H1 (cell line): ENCODE data around the gene RMC1. TPM values are rescaled to one million over a fixed set of nuclear protein-coding genes. Genes with fewer than 3 reads are reported as not detected.

Experiments
- ASH2L ChIP-seq: fragments of 200-600, 300-600 bp; sonication (generic); IDR thresholded peaks from one replicate; pipeline ENCODE4 v1.7.1; 2017; ENCODE audit warnings: low read length
- BCL11A ChIP-seq, 2 experiments: IDR thresholded peaks; one replicate each; pipeline ENCODE4 v1.6.1; 2011; ENCODE audit warnings: low read depth in 2 of 2, low read length in 2 of 2, mild to moderate bottlenecking in 2 of 2
- CHD1 ChIP-seq: IDR thresholded peaks from 2 replicates; pipeline ENCODE4 v1.6.1; 2012; ENCODE audit warnings: low read depth, low read length, improper control_type of control experiment
- CHD2 ChIP-seq: IDR thresholded peaks from 2 replicates; pipeline ENCODE4 v1.6.1; 2012; ENCODE audit warnings: low read length, improper control_type of control experiment
- CHD7 ChIP-seq: fragments of 300-600 bp; sonication (generic); IDR thresholded peaks from 2 replicates; pipeline ENCODE4 v1.7.1; 2012; ENCODE audit warnings: low read length, moderate library complexity, mild to moderate bottlenecking, inconsistent platforms; ENCODE audit not compliant: insufficient replicate concordance
- JUND ChIP-seq: IDR thresholded peaks from 2 replicates; pipeline ENCODE4 v1.6.1; 2011; ENCODE audit warnings: mild to moderate bottlenecking, improper control_type of control experiment, low read length
- KDM4A ChIP-seq: IDR thresholded peaks from one replicate; pipeline ENCODE4 v1.7.1; 2012; ENCODE audit warnings: low read depth, mild to moderate bottlenecking, moderate library complexity, low read length, inconsistent platforms; ENCODE audit not compliant: severe bottlenecking
- MAFK ChIP-seq: IDR thresholded peaks from 2 replicates; pipeline ENCODE4 v1.6.1; 2012; ENCODE audit warnings: low read depth, mild to moderate bottlenecking, improper control_type of control experiment, low read length
- MAX ChIP-seq: IDR thresholded peaks from 2 replicates; pipeline ENCODE4 v1.6.1; 2012; ENCODE audit warnings: inconsistent platforms
- SIX5 ChIP-seq: IDR thresholded peaks from 2 replicates; pipeline ENCODE4 v1.6.1; 2011; ENCODE audit warnings: mild to moderate bottlenecking, low read depth, low read length
- TAF1 ChIP-seq: IDR thresholded peaks from 2 replicates; pipeline ENCODE4 v1.6.1; 2011; ENCODE audit warnings: mild to moderate bottlenecking, low read depth, low read length
- TCF12 ChIP-seq: IDR thresholded peaks from 2 replicates; pipeline ENCODE4 v1.6.1; 2011; ENCODE audit warnings: low read depth, mild to moderate bottlenecking, low read length
- polyA plus RNA-seq, 7 experiments: library from polyadenylated mRNA; depleted of rRNA in 3 of 7; stranded (reverse) in 5 of 7; unstranded in 2 of 7; fragments of >200 nt in 5 of 7; fragments of 200-250 nt in 2 of 7; gene quantifications; 1 replicate in 5 of 7; 2 replicates in 1 of 7; 4 replicates in 1 of 7; pipeline versions ENCODE4 v1.2.1 to v1.2.3, GENCODE V29; 2011 to 2013; ENCODE audit warnings: missing spikeins in 2 of 7, mixed read lengths in 2 of 7
- total RNA-seq: library from RNA; stranded (reverse); fragmentation: NEBNext Ultra II Directional; extraction: Animal tissue kit (Norgen Biotek cat#: 25700); gene quantifications from 2 replicates; pipeline ENCODE4 v1.2.1, GENCODE V29; 2021
- TF ChIP-seq, protein P1 (sequence below): IDR thresholded peaks from 2 replicates; pipeline ENCODE4 v1.6.1; 2011; ENCODE audit warnings: low read depth, mild to moderate bottlenecking, low read length; ENCODE audit not compliant: insufficient read depth

Gene RMC1
- total and polyA plus RNA-seq, 2 of the 8 experiments (the other 6 are each of a cell fraction or from before 2014, with no cell fraction given), result 16.4 to 20.1 TPM

DNA sequence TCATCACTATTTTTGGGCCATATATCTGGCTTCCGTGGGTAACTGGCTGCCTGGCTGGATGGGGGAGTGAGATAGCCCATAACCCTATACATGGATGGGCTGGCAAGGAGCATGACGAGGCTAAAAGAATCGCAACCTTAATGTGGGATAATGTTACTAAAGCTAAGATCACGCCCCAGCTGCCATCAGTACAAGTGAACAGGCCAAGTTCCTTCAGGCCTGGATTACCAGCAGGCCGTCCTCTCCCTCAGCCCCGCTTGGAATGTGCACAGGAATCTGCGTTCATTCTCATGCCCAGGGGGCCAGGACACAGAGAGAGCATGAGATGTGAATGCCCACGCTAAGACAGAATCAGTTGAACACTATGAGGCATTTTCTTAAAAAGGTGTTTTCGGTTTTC is 34.7 kb downstream of the RMC1 start (continued):
- TF ChIP-seq CHD7 (no peak), CHD1 (no peak), BCL11A (IDR thresholded peaks at IDR 0.05; ENCODE audit: low read depth in 2 of 2, low read length in 2 of 2) (no peak), JUND (no peak), TAF1 (no peak), MAX (no peak), SIX5 (no peak), ASH2L (no peak), TCF12 (no peak), MAFK (no peak), KDM4A (no peak), CHD2 (no peak)
- TF ChIP-seq, protein P1, sequence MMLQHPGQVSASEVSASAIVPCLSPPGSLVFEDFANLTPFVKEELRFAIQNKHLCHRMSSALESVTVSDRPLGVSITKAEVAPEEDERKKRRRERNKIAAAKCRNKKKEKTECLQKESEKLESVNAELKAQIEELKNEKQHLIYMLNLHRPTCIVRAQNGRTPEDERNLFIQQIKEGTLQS, result no peak
